Measurements from ENCODE around the gene CGGBP1.

Gene CGGBP1, protein sequence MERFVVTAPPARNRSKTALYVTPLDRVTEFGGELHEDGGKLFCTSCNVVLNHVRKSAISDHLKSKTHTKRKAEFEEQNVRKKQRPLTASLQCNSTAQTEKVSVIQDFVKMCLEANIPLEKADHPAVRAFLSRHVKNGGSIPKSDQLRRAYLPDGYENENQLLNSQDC

DNA sequence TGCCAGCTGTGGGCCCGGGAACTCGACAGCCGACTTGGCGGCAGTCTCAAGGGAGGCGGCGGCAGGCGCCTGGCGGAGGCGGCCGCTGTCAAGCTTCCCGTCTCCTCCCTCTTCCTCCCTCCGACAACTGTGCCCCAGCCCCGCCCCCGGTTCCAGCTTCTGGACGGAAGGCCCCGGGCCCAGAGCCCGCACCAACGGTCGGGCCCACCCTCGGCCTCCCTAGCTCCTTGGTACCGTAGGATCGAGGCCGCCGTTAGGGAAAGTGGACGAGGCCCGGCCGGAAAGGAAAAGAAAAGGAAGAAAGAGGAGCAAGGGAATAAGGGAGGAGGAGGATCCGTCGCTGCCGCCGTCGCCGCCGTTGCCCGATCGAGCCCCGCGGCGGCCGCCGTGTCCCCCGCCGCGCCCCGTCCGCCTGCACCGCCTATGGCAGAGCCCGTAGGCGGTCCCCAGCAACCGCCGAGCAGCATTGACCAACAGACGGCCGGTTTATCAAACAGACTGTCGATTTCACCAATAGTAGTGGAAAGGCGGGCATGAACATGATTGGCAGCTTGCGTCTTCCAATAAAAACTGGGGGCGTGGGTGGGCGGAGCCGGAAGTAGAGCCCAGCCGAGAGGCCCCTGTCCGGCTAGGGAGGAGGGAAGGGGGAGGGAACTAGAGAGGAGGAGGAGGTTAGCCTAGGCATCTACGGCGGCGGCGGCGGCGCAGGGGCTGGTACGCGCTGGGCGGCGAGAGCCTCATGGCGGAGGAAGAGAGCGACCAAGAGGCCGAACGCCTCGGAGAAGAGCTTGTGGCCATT is at the start of gene CGGBP1, which contains the start of gene ZNF654:
Gene CGGBP1 (minus strand): TSS at position 425 of the 799 bp plus-strand sequence. CDS start 3,029 bp downstream, outside the sequence.
Gene ZNF654 (plus strand): TSS at position 675 of the 799 bp plus-strand sequence. CDS start 65 bp downstream, at position 740.
- in situ Hi-C loops (cut with MboI; ENCODE audit: low sequenced_read_pairs) = no loop called here

DNA sequence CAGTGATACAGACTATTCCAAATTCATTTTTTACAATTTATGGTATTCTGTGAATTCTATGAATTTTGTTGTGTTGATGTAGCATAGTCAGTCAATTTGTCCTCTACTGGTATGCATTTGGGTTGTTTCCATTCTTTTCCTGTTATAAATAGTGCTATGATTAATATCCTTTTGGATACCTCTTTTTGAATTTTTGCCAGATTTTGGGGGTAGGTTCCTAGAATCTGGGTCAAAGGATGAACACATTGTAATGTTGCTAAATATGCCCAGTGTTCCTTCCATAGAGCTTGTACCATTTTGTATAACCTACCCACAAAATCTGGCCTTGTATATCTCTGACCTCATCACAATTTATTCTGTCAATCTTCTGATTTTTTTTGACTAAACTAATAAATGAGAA is 46.5 kb upstream of the CGGBP1 start:
- in situ Hi-C loops (cut with MboI; ENCODE audit: low sequenced_read_pairs) = no loop called here

DNA sequence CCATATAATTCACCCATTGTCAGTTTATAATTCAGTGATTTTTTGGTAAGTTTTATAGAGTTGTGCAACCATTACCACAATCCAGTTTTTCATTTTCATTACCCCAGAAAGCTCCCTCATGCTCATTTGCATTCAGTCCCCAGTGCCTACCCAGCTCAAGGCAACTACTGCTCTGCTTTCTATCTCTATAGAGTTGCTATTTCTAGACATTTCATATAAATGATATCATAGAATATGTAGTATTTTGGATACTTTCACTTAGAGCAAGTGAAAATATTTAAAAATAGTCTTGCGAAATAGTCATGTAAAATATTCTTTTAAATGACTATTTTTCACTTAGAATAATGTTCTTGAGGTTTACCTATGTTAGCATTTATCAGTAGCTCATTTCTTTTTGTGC is 42.3 kb upstream of the CGGBP1 start:
- in situ Hi-C loops (cut with MboI; ENCODE audit: low sequenced_read_pairs) = no loop called here

- in situ Hi-C loops (cut with MboI; ENCODE audit: low sequenced_read_pairs) = no loop called here
Measured at GRCh38 chr3:88093266-88093665, 34.5 kb upstream of the CGGBP1 start.

DNA sequence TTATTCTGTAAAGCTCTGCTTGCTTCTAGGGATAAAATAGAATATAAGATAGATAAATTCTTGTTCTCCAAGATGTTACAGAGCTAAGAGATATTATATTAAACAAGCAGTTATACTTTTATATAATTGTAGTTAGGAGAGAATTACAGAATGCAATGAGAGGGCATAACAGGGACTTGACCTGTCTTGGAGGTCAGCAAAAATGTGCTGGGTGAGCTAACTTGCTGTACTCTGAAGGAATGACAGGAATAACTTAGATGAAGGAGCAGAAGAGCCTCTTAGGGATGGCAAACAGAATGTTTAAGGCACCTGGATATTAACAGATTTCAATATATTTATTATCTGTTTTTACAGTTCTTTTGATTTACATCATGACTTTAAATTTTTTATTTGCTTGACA is 33.5 kb upstream of the CGGBP1 start:
- in situ Hi-C loops (cut with MboI; ENCODE audit: low sequenced_read_pairs) = no loop called here

DNA sequence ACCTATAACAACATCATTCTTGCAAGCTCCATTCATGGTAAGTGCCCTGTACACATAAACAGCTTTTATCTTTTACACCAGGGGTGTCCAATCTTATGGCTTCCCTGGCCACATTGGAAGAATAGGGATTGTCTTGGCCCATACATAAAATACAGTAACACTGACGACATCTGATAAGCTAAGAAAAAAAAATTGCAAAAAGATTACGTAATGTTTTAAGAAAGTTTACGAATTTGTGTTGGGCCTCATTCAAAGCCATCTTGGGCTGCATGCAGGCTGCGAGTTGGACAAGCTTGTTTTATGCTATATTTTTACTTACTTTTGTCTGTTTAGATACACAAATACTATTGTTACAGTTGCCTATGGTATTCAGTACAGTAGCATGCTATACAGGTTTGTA is 31.9 kb upstream of the CGGBP1 start:
- in situ Hi-C loops (cut with MboI; ENCODE audit: low sequenced_read_pairs) = no loop called here

DNA sequence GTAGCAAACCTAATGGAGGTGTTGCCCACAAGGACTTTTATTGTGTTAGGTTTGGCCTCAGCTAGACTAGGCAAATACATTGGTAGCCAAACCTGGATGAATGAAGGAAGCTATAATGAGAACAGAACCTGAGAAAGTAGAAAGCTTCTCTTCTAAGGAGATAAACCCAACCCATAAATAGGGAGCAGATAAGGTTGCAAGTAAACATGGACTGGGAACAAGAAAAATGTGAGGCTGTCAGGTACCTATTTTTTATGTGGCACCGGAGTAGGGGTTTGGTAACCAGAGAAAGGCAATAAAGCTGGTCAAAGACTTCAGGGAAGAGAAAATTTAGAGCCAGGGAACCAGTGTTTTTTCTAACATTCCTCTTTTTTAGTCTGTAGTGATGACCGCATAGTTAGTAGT is 25.3 kb upstream of the CGGBP1 start:
- in situ Hi-C loops (cut with MboI; ENCODE audit: low sequenced_read_pairs) = no loop called here

GRCh38 chr3:88082854-88083253 is 24.0 kb upstream of the CGGBP1 start:
- in situ Hi-C loops (cut with MboI; ENCODE audit: low sequenced_read_pairs) = no loop called here

DNA sequence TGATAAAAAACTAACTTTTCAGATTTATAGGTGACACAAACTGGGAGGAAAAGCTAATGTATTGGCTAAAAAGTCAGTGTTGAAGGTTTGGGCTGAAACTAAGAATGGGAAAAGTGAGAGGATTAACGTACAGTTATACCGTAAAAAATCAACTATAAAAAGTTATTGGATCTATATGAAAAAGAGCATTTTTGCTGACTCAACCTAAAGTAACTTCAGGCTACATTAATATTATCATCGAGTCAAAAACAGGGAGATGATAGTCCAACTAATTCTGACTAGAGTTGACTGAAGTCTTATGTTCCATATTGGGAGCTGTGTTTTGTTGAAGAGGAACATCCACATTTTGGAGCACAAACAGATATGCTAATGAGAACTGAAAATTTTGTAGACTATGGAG is 20.1 kb upstream of the CGGBP1 start:
- in situ Hi-C loops (cut with MboI; ENCODE audit: low sequenced_read_pairs) = no loop called here

- in situ Hi-C loops (cut with MboI; ENCODE audit: low sequenced_read_pairs) = no loop called here
Measured at GRCh38 chr3:88076712-88077111, 17.9 kb upstream of the CGGBP1 start.

DNA sequence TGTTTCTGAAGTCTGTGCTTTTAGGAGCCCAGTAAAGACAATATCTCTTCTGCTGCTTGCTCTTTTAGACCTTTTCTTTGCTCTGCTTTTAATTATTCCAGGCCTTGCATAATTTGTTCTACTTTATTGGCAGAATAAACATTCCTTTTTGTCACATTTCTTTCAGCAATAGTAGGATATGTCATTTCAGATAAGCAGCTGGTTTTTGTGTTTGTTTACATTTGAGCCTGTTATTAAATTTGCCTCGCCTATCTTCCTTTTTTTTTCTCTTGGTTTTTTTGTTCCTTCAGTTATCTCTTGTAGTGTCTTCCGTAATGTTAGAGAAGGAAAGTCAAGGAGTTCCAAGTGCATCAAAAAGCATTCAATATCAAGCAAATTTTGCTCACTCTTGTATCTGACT is 16.7 kb upstream of the CGGBP1 start:
- in situ Hi-C loops (cut with MboI; ENCODE audit: low sequenced_read_pairs) = no loop called here

GRCh38 chr3:88075072-88075471 is 16.3 kb upstream of the CGGBP1 start:
- in situ Hi-C loops (cut with MboI; ENCODE audit: low sequenced_read_pairs) = no loop called here

GRCh38 chr3:88061746-88062145 is 2.9 kb upstream of the CGGBP1 start:
- in situ Hi-C loops (cut with MboI; ENCODE audit: low sequenced_read_pairs) = no loop called here

DNA sequence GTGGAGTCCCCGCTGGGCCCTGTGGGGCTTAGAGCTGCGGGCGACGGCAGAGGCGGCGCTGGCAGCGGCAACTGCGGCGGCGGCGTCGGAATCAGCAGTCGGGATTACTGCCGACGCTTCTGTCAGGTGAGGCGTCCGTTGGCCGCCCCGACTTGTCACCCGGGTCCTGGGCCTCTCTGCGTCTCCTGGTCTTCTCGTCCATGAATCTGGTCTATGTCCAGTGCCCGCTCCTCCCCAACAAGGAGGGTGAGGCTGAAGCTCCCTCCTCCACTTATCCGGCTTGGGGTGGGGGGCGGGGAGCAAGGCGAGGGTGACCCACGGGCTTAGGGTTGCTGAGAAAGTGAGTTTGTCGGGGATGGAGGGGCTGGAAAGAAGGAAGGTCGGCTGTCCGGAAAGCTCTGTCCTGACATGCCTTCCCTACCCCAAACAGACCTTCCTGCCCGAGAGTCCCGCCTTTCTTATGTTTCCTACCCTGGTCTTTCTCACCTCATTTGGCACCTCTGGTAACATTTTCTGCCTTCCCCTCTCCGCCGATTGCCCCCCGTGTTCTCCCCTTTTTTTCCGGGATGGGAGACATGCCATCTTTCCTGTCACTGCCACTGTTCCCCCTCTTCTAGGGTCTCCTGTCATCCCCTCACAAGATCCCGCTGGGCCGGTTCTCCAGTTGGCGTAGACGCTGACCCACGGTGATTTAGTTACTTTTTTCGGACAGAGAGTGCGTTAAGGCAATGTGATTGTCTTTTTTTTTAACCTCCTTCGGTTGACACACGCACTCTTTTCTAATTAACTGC is 770 bp upstream of the CGGBP1 start:
- in situ Hi-C loops (cut with MboI; ENCODE audit: low sequenced_read_pairs) = no loop called here

GRCh38 chr3:88058306-88058580 is 562 bp downstream of the CGGBP1 start:
- in situ Hi-C loops (cut with MboI; ENCODE audit: low sequenced_read_pairs) = no loop called here

GRCh38 chr3:88057630-88058305 is 1.0 kb downstream of the CGGBP1 start:
- in situ Hi-C loops (cut with MboI; ENCODE audit: low sequenced_read_pairs) = no loop called here

DNA sequence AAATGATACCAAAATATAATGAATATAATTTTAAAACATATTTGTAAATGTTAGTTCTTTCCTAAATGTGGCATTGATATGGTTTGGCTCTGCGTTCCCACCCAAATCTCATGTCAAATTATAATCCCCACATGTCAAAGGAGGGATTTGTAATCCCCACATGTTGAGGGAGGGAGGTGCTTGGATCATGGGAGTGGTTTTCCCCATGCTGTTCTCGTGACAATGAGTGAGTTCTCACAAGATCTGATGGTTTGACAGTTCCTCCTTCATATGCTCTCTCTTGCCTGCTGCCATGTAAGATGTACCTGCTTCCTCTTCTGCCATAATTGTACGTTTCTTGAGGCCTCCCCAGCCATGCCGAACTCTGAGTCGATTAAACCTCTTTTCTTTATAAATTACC is 12.0 kb downstream of the CGGBP1 start:
- in situ Hi-C loops (cut with MboI; ENCODE audit: low sequenced_read_pairs) = no loop called here

DNA sequence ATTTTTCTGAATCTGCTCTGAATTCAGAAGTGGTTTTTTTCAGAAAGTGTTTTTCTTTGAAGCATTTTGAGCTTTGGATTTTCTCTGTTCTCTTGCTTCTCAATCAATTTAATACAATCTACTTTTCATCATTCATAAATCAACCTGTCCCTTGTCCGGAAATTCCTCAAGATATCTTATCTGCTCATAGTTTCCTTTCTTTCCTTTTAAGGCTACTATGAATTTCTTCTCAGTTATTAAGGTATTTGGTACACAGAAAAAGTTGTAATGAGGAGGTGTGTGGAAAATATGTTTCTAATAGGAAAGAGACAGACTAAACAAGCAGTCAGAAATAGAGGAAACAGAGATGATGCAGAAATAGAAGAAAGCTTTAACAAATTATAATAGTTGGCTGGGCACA is 14.4 kb downstream of the CGGBP1 start:
- in situ Hi-C loops (cut with MboI; ENCODE audit: low sequenced_read_pairs) = no loop called here

DNA sequence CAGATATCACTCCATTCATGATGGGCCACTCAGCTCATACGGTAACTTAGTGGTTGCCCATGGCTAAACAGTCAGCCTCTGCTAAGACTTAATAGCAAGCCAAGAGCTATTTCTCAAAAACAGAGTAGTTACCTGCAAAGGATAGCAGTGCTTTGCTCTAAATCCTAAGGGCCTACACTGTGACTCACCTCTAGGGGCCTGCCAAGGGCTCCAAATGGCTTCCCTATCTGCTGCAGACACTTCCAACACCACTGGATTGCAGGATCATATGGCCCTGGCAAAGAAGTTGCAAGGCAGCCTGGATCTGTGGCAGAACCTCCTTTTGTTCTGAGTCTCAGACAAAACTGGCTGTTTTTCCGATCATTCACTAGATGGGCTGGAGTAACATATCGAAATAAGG is 17.8 kb downstream of the CGGBP1 start:
- in situ Hi-C loops (cut with MboI; ENCODE audit: low sequenced_read_pairs) = no loop called here

GRCh38 chr3:88040529-88040928 is 18.3 kb downstream of the CGGBP1 start:
- in situ Hi-C loops (cut with MboI; ENCODE audit: low sequenced_read_pairs) = no loop called here

DNA sequence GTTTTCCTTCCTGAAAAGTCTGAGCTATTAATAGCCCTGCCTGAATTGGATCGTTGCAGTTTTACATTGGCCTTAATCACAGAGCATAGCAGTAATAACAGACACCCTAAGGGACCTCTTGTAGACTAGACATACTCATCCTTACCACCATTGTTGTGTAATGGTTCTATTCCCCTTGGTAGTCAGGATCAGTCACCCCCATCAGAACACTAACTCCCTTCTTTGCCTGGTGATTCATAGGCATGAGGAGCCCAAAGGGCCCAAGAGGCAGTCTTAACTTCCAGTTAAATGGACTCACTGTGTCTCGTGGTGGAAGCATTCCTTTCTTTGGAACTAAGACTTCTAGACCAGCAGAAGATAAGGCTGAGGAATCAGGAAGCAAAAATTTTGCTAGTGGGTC is 20.2 kb downstream of the CGGBP1 start:
- in situ Hi-C loops (cut with MboI; ENCODE audit: low sequenced_read_pairs) = no loop called here
